Left renal pelvis (tissue), 4 donors: Measurements from ENCODE around the gene APOH. TPM values are rescaled to one million over a fixed set of nuclear protein-coding genes. Genes with fewer than 3 reads are reported as not detected.

Source experiments
- DNase-seq, 4 donors: peaks; one replicate each; pipeline ENCODE4 v3.0.0-alpha.2; 2013; ENCODE audit warnings: low read depth in 4 of 4, low spot score in 3 of 4
- polyA plus RNA-seq, 4 donors: library from polyadenylated mRNA; unstranded; fragments of 120-200 nt; gene quantifications; one replicate each; pipeline ENCODE4 v1.2.1, GENCODE V29; 2013; ENCODE audit not compliant: insufficient read length in 4 of 4

The APOH gene
- polyA plus RNA-seq, 4 donors: 0.90 to 23.8 TPM; not detected in 2

GRCh38 chr17:66200685-66201092 is 28.5 kb downstream of the APOH start:
- peak in 2 of 4 donors; percentile 40 to 41 for DNase-seq

DNA sequence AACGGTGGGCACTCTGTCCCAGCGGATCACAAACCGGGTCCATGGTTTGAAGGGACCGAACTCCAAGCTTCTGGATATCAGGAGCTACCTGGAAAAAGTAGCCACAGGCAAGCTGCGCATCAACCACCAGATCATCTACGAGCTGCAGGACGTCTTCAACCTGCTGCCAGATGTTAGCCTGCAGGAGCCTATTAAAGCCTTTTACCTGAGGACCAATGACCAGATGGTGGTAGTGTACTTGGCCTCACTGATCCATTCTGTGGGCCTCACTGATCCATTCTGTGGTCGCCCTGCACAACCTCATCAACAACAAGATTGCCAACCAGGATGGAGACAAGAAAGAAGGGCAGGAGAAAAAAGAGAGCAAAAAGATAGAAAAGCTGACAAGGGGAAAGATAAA is 31.0 kb downstream of the APOH start:
- no peak for DNase-seq

- peak in 1 of 4 donors; percentile 35 for DNase-seq
These were observed 36.9 kb downstream of the APOH start for GRCh38 chr17:66192378-66192687.

DNA sequence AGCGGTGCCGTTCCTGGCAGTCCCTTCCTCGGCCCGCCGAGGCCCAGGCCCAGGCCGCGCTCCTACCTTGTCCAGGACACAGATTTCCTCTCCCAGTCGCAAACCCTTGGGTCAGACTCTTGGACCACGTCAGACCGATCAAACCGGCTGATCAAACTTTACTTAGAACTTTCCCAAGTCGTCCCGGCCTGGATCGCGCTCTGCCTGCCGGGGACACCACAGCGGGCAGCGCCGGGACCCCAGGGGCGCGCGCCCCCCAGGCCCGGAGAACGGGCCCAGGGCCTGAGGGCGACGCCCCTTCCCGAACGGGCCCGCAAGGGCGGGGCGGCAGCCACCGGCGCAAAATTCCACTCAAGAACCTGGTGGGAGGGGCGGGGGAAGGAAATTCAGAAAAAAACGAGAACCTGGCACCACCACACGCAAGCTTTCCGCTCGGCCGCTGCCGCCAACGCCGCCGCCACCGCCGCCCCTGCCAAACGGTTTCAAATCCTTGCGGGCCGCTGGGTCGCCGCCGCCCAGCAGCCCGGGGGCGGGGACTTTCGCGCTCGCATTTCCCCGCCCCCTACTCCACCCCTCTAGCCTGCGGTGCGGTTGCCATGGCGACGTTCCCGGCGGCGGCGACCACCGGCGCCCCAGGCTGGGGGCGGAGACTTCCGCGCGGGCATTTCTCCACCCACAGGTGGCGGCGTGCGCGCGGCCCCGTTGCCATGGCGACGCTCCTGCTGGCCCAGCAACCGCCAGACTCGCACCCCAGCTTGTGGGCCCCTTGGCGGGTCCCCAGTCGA is 37.4 kb downstream of the APOH start, which contains the start of gene CEP112:
CEP112 (minus strand) TSS at position 541 of the 785 bp plus-strand sequence.
- DNase-seq: peak; percentile 65 to 76 (median 70)

DNA sequence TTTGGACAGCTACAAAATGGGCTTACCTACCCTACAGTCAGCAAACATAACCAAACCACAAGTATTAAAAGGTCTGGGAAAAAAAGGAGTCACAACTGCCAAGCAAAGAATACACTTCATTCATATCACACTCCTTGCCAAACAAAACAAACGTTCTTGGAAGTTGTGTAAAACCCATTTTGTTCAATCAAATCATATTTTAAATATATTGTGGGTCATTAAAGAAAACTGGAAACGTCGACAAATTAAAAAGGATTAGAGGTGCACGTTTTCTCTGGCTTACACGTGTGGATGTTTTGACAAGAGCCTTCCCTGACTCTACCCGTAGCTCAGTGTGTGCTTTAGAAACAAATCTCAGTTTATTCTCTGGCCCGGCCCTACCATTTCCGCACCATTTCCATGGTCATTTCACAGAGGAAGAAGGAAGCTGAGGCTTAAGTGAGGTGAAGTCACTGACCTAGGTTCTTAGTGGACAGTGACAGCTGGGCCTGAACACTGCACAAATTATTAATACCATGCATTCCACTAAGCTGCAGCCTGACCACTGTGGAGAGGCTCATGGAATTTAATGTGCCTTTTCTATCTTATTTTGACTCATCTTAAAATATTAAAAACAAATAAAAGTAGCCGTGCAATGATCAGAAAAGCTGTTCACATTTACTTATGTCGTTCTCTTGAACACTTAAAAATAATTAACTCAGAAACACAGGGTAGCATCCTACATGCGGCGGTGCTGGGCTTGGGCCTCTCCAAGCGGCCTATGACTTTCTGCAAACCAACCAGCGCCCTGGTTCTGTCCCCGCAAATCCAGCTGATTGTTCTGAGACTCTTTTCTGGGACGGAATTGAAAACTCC is 38.2 kb downstream of the APOH start:
- DNase-seq: no peak

- DNase-seq: no peak
These were observed 41.5 kb downstream of the APOH start for GRCh38 chr17:66187718-66188117.

DNA sequence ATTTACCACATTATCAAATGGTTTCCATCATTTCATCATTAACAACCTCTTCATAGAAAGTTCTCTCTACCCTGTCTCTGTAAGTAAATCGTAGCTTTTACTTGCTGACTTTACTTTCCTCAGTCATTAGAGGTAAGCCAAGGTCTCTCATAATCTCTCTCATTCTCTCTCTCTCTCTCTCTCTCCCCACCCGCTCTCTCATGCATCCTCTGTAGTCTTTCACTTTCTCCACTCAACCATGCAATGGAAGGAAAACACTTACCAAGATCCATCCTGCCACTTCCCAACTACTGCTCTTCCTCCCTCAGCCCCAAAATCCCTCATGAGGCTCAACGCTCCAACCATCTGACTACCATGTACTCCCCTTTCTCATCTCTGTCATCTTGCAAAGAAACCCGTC is 43.4 kb downstream of the APOH start:
- no peak for DNase-seq

- no peak for DNase-seq
These were observed 44.8 kb downstream of the APOH start for GRCh38 chr17:66184392-66184791.

DNA sequence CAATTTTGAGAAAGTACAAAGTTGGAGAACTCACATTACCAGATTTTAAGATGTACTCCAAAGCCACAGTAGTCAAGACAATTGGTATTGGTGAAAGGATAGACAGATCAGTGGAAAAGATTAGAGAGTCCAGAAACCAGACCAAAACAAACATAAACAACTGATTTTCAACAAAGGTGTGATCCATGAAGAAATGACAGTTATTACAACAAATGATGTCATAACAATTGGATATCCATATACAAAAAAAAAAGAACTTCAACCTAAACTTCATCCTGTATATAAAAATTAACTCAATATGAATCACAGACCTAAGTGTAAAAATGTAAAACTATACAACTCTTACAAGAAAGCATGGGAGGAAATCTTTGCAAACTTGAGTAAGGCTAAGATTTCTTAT is 45.7 kb downstream of the APOH start:
- DNase-seq: no peak

- DNase-seq: no peak
These were observed 50.6 kb downstream of the APOH start for GRCh38 chr17:66178642-66179041.

DNA sequence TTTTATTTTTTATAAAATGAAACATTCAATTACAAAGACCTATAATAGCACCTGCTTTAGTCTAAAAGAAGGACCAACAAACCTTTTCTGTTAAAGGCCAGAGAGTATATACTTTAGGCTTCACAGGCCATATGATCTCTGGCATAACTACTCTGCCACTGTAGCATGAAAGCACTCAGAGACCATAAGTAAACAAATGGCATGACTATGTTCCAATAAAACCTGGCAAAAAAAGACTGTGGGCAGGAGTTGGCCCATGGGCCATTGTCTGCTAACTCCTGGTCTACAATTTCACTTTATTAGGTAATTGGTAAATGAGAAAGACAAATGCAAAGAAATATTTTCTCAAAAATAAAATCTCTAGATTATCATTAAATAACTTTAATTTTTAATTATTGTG is 52.2 kb downstream of the APOH start:
- no peak for DNase-seq

- DNase-seq: no peak
These were observed 53.3 kb downstream of the APOH start for GRCh38 chr17:66175892-66176291.

GRCh38 chr17:66172691-66173223 is 56.5 kb downstream of the APOH start:
- DNase-seq: no peak

- no peak for DNase-seq
These were observed 57.1 kb downstream of the APOH start for GRCh38 chr17:66172144-66172543.

- no peak for DNase-seq
These were observed 57.5 kb downstream of the APOH start for GRCh38 chr17:66171692-66172091.

DNA sequence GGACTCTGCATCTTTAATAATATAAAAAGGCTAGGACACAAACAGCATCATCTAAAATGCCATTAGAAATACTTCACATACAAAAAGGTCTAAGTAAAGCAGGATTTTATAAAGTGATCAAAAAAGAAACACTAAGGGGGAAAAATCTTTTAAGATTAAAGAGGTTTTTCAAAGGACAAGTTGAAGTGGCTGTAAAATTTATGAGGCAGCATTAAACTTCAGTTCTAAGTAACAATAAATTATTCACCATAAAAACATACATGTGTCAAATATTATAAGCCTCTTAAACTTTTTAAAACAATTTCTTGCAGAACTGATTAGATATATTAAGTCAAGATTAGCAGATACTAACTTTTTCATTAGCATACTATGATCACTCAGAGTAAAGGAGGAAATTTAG is 58.0 kb downstream of the APOH start:
- DNase-seq: no peak

DNA sequence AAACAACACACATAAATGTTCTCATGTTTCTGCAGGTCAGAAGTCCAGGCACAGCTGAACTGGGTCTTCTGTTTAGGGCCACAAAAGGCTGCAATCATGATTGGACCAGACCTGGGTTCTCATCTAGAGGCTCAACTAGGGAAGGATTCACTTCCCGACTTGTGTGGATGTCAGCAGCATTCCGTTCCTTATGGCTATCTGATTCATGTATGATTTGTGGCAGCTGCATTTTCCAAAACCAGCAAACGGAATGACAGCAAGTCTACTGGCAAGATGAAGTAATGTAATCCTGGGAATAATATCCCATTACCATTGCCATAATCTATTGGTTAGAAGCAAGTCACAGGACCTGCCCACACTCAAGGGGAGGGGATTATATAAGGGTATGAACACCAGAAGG is 59.4 kb downstream of the APOH start:
- no peak for DNase-seq

GRCh38 chr17:66167189-66167815 is 61.9 kb downstream of the APOH start:
- DNase-seq: no peak

DNA sequence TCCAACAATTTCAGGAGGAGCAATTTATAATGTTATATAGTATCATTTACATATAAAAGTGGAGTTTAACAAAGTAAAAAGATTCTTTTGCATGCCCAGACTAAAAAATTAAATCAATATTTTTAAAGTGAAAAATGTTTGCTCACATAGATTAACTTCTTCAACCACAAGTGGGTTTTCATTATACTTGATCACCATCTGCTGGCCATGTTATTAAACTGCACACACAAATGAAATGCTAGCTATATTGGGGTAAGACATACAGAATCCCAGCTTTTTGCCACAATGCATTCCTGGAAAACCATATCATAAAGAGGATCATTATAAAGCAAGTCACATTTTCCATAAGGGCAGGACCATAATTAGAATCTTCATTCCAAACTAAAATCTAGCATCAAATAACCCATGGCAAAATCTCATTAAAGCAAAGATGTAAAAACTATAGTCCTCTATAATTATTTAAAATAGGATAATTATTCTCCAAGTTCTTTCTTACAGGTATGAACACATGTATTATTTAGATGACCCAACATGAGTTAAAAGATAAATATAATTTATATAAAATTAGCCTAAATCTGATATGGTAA is 63.6 kb downstream of the APOH start:
- DNase-seq: peak in 3 of 4 donors; percentile 5 to 24 (median 7)
